PFSK-1 (cell line): ENCODE measurements around the gene TMEM154.

ENCODE experiments used
- SIN3A ChIP-seq: IDR thresholded peaks from 2 replicates; pipeline ENCODE4 v1.6.1; 2012; ENCODE audit warnings: mild to moderate bottlenecking, low read length, moderate library complexity, borderline replicate concordance; ENCODE audit not compliant: insufficient read depth
- TAF1 ChIP-seq: IDR thresholded peaks from 2 replicates; pipeline ENCODE4 v1.6.1; 2012; ENCODE audit warnings: low read length, control low read depth, borderline replicate concordance; ENCODE audit not compliant: insufficient read depth
- TF ChIP-seq, protein P1 (sequence below), 2 experiments: IDR thresholded peaks; 2 replicates each; pipeline versions ENCODE4 v1.6.1 to v1.8.0; 2011 to 2012; ENCODE audit warnings: low read depth in 2 of 2, low read length in 2 of 2, control low read depth in 1 of 2, inconsistent platforms in 1 of 2, mild to moderate bottlenecking in 1 of 2, moderate library complexity in 1 of 2; ENCODE audit not compliant: insufficient read depth in 1 of 2

DNA sequence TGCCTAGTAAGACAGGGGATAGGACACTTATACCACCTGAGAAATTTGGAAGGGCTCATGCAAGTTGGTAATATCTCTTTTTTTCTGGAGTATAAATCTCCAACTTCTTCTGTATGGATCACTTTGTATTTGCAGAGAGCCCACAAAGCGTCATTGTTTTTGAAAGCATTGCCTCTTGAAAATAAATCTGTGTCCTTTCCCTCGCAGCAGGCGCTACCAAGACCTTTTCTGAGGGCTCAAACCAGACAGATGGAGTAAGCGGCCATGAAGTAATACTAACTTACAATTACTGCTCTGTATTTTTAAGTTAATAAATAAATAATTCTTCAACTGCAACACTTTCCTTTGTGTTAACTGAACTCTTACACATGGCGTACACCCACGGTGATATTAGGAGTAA is 87.9 kb downstream of the TMEM154 start:
- TF ChIP-seq TAF1 = no peak
- TF ChIP-seq, protein P1, sequence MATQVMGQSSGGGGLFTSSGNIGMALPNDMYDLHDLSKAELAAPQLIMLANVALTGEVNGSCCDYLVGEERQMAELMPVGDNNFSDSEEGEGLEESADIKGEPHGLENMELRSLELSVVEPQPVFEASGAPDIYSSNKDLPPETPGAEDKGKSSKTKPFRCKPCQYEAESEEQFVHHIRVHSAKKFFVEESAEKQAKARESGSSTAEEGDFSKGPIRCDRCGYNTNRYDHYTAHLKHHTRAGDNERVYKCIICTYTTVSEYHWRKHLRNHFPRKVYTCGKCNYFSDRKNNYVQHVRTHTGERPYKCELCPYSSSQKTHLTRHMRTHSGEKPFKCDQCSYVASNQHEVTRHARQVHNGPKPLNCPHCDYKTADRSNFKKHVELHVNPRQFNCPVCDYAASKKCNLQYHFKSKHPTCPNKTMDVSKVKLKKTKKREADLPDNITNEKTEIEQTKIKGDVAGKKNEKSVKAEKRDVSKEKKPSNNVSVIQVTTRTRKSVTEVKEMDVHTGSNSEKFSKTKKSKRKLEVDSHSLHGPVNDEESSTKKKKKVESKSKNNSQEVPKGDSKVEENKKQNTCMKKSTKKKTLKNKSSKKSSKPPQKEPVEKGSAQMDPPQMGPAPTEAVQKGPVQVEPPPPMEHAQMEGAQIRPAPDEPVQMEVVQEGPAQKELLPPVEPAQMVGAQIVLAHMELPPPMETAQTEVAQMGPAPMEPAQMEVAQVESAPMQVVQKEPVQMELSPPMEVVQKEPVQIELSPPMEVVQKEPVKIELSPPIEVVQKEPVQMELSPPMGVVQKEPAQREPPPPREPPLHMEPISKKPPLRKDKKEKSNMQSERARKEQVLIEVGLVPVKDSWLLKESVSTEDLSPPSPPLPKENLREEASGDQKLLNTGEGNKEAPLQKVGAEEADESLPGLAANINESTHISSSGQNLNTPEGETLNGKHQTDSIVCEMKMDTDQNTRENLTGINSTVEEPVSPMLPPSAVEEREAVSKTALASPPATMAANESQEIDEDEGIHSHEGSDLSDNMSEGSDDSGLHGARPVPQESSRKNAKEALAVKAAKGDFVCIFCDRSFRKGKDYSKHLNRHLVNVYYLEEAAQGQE (IDR thresholded peaks at IDR 0.05; ENCODE audit: insufficient read depth in 1 of 2, low read depth in 2 of 2, low read length in 2 of 2) = no peak
- TF ChIP-seq SIN3A = no peak
